ENCODE data around the gene ASIC3.

ASIC3 gene

GRCh38 chr7:151078233-151079040 lies 30.1 kb downstream of the ASIC3 start:
- Histone ChIP-seq H3K4me3 (no peak overlapping the region), H3K27ac (peak overlapping the region in 7 of 21 experiments; percentile 4 to 64 (median 44))

DNA sequence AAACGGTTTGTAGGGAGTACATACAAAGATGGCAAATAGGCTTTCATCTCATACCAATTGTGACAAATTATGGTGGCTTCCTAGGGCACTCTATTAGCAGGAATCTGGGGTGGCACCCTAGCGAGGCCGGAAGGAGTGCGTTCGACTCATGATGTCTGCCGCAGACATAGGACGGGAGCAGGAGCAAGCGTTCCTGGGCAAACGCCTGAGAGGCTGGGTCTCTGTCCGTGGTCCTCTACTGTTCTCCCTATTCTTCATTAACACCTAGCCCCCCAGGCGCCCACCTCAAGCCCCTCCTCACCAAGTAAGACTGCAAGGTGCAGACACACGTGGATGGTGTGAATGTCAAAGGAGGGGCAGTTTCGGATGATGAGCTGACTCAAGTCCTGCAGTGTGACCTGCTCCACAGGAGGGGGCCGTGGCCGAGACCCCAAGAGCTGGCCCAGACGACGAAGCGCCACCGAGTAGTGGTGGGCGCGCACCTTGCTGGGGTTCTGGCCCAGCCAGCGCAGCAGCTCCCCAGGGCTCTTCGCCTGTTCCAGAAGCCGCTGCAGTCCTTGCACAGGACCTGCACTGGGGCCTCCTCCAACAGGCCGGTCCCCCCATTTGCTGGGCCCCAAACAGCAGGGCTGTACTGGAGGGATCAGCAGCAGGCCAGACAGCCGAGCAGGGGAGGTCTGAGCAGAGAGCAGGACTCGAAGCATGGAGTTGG lies 31.0 kb downstream of the ASIC3 start:
- peak overlapping the region in 13 of 21 experiments; percentile 91 to 98 (median 96) for H3K27ac ChIP-seq
- peak overlapping the region; percentile 75 to 98 (median 91) for H3K4me3 ChIP-seq

DNA sequence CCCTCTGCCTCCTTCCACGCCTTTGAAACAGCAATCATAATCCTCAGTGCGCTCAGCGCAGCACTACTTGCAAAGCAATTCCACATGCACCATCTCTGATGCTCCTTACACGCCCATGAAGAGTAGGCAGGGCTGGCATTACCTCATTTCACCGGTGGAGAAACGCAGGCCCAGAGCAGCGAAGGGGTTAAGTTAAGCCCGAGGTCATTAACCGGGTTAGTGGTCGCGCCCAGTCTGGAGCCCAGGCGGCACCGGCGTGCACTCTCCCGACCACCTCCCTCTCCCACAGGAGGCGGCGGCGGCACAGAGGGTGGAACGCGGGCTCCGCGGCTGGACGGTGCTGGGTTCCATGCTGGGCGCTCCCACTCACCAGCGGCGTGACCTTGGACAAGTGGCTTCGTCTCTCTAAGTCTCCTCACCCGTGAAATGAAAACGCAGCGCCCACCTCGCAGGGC lies 31.8 kb downstream of the ASIC3 start:
- Histone ChIP-seq H3K4me3 (peak overlapping the region; percentile 75 to 98 (median 91)), H3K27ac (peak overlapping the region; percentile 68 to 98 (median 96))

DNA sequence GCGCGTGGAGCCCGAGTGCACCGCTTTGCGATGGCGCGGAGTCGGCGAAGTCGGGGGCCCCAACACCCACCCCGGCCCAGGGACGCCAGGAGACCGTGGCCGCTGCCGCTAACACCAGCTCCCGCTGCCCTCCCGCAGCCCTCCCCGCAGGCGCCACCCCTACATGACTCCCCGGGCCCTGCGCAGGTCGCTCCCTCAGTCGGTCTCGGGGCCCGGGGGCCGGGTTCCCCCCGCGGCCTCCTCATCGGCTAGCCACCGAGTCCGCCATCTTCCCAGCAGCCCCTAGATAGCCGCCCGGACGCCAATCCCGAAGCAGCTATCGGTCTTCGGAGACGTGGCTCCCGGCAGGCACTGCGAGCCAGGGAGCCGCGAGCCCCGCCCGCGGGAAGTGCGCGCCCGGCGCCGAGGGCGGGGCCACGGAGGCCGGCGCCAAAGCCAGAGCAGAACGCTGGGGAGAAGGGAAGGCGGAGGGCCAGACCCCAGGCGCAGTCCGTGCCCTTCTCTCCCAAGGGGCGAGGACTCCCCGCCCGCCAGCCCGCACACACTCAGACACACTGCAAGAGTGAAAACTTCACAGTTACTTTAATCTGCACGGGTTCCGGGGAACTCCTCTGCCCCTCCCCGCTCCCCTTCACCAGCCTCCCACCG lies 32.3 kb downstream of the ASIC3 start, which contains the start of gene FASTK:
Gene FASTK (minus strand): TSS at position 288 of the 648 bp plus-strand sequence. CDS start 43 bp downstream, at position 245.
- Histone ChIP-seq H3K27ac (peak within 1 kb of the TSS; percentile 68 to 98 (median 96)), H3K4me3 (peak within 1 kb of the TSS; percentile 75 to 98 (median 91))

- H3K4me3 ChIP-seq = peak overlapping the region; percentile 75 to 98 (median 91)
- peak overlapping the region; percentile 58 to 98 (median 96) for H3K27ac ChIP-seq
Observed at GRCh38 chr7:151081170-151082101, 33.1 kb downstream of the ASIC3 start.

- peak overlapping the region; percentile 71 to 92 (median 85) for H3K4me3 ChIP-seq
- peak overlapping the region in 20 of 21 experiments; percentile 82 to 98 (median 96) for H3K27ac ChIP-seq
Observed at GRCh38 chr7:151082141-151083070, 34.1 kb downstream of the ASIC3 start.

GRCh38 chr7:151083071-151083823 lies 34.9 kb downstream of the ASIC3 start, which contains the start of gene TMUB1:
TMUB1 (minus strand) TSS chr7:151083493; CDS start chr7:151082563, 930 bp downstream.
- peak within 1 kb of the TSS; percentile 66 to 97 (median 94) for H3K27ac ChIP-seq
- peak within 1 kb of the TSS; percentile 71 to 92 (median 85) for H3K4me3 ChIP-seq

DNA sequence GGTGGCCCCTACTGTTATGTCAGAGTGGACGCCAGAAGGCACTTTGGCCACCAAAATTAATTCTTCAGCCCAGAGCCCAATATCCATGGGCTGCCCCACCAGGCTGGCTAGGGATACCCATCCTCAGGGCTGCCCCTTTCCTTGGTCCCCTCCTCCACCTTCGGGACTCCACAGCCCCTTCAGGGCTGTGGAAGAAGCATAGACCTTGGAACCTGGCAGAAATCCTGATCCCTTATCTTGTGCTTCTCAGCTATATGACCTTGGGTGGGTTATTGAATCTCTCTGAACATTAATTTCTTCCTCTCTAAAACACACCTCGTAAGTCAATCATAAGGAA lies 35.5 kb downstream of the ASIC3 start:
- Histone ChIP-seq H3K4me3 (peak overlapping the region; percentile 71 to 92 (median 85)), H3K27ac (peak overlapping the region in 14 of 21 experiments; percentile 83 to 97 (median 96))

GRCh38 chr7:151085329-151085690 lies 37.0 kb downstream of the ASIC3 start:
- peak overlapping the region in 14 of 21 experiments; percentile 59 to 90 (median 78) for H3K27ac ChIP-seq
- peak overlapping the region in 1 of 7 experiments; percentile 62 for H3K4me3 ChIP-seq

DNA sequence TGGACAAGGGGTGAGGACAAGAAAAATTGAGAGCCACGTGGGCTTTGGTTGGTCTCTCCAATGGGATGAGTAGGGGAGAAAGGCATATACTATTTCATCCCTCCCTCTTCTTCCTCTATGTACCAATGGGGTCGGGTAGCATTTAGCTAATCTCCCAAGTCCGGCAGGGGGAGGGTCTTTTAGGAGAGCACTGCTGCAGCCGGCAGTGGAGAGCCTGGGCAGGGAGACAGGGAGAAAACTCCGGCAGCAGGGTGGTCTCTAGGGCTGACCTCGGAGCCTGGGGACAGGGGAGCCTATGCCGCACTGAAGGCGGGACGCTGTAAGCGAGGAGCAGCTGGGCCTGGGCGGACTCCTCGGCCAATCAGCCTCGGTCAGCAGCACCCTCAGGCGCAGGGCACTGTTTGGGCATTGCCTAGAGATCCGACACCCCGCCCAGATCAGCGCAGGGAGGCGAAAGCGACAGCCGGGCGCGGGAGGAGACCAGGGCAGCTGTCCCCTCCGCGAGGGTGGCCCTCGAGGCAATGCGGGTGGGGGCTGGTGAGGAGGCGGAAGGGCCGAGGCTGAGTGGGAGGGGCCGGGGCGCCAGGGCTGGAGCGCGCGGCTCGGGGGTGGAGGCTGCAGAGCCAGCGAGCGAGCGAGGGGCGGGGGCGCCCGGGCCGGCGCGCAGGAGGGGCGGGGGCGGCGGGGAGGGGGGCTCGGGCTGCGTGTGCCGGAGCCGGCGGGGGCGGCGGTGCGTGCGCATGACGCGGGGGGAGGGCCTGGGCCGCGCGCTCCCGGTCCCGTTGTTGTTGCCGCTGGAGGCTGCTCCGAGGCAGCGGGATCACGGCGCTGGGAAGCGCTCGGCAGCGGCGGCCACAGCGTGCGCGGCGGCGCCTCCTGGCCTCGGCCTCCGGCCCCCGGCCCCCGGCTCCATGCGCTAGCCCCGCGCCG lies 37.6 kb downstream of the ASIC3 start, which contains the start of gene AGAP3:
Gene AGAP3 (plus strand): TSS at position 785 of the 930 bp plus-strand sequence. CDS start 267 bp downstream, outside the sequence.
- H3K4me3 ChIP-seq = peak within 1 kb of the TSS; percentile 47 to 83 (median 69)
- H3K27ac ChIP-seq = peak within 1 kb of the TSS; percentile 29 to 95 (median 86)

DNA sequence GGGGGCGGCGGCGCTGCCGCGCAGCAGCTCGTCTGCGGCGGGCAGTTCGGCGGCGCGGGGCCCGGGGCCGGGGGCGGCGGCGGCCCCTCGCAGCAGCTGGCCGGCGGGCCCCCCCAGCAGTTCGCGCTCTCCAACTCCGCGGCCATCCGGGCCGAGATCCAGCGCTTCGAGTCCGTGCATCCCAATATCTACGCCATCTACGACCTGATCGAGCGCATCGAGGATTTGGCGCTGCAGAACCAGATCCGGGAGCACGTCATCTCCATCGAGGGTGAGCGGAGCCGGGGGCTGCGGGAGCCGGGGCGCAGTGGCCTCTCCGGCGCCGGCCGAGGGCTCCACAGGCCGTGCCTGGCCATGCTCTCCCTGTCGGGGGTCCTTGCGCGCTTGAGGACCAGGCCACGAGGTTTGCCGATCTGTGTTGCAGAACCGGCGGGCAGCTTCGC lies 38.5 kb downstream of the ASIC3 start:
- H3K27ac ChIP-seq = peak overlapping the region; percentile 29 to 95 (median 86)

GRCh38 chr7:151087245-151088018 lies 39.1 kb downstream of the ASIC3 start:
- Histone ChIP-seq H3K27ac (peak overlapping the region; percentile 53 to 95 (median 86)), H3K4me3 (peak overlapping the region; percentile 47 to 83 (median 69))

More for the DNA sequence above, 38.5 kb downstream of the ASIC3 start:
- H3K4me3 ChIP-seq = peak overlapping the region; percentile 47 to 83 (median 69)

- H3K27ac ChIP-seq = peak overlapping the region; percentile 53 to 95 (median 86)
- peak overlapping the region; percentile 47 to 83 (median 69) for H3K4me3 ChIP-seq
Observed at GRCh38 chr7:151088019-151088855, 39.9 kb downstream of the ASIC3 start.
